ENCODE measurements around the gene C2orf42. TPM values are rescaled to one million over a fixed set of nuclear protein-coding genes. Genes with fewer than 3 reads are reported as not detected.
"Not testable (repeated sequence)": the region's sequence is repeated elsewhere in the genome, so short reads cannot be mapped to it uniquely, and the experiment has no call there.

The C2orf42 gene
- polyA plus RNA-seq, 6 donors from 2014 or later = 14.1 to 35.5 (median 23.4) TPM

DNA sequence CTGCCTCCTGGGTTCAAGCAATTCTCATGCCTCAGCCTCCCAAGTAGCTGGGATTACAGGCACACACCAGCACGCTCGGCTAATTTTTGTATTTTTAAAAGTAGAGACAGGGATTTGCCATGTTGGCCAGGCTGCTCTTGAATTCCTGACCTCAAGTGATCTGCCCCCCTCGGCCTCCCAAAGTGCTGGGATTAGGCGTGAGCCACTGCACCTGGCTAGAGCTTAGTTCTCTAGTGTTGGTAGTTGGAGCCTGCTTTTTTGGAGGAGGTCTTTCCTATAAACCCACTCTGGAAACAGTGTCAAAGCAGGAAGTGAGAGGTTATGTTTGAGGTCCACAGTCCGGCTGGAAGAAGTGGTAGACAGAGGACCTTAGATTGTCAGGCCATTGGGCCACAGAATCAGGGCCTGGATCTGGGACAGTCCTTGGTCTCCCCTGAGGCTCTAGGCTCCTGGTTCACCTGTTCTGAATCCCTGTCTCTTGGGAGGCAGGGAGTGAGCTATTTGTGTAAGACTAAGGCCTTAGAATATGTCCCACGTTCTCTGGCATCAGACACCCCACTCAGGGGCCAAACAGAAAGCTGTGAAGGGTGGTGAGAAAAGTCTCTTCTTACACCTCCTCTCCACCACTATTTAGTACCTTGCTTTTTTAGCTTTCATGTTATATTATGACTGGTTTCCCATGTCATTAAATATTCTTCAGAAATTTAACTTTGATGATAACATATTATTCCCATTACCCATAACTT lies 69.0 kb downstream of the C2orf42 start:
- Mint-ChIP-seq H3K36me3 (no peaks in the 10 kb centered on the region), H3K4me3 (peak overlapping the region; percentile 30 to 90 (median 76))
- DNase-seq = no peak

DNA sequence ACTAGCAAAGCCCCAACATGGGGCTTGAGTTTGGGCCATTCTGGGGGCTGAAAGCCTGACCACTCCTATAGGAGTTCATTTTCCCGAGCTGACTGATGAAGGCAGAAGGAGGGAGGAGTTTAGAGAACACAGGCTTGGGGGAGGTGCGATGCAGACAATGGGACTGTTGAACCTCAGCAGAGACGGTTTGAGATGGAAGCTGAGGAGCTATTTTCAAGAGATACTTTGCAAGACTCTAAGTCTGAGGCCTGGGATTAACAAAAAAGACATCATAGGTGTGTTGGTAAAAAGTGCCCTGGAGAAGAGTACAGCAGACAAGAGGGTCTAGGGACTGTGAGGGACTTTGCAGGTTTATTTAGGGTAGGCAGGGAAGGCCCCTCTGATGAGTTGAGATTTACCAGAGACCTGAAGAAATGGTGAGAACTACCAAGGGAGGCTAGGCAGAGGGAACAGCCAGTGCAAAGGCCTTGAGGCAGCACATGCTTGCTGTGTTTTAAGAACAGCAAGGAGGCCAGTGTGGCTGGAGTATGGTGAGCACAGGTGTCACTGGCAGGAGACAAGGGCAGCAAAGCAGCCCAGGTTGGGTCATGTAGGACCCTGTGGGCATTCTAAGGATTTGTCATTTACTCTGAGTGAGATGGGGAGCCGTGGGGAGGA lies 71.9 kb downstream of the C2orf42 start:
- no peak for DNase-seq
- Mint-ChIP-seq H3K4me1 (peaks cover 39 to 77% (median 53%) of the 10 kb centered on the region in 3 donors), H3K27ac (peak overlapping the region; percentile 10 to 91 (median 54)), H3K27me3 (no peaks in the 10 kb centered on the region), H3K9me3 (peaks cover 0 to 4% (median 0%) of the 10 kb centered on the region in 7 donors), H3K4me3 (peak overlapping the region in 3 of 8 donors; percentile 7 to 78 (median 25)), H3K36me3 (no peaks in the 10 kb centered on the region)
- ATAC-seq (ENCODE audit: low read depth in 2 of 2) = no peak

More for the DNA sequence above, 69.0 kb downstream of the C2orf42 start:
- peaks cover 0 to 4% (median 0%) of the 10 kb centered on the region in 7 donors for H3K9me3 Mint-ChIP-seq
- ATAC-seq (ENCODE audit: low read depth in 2 of 2) = no peak
- H3K4me1 Mint-ChIP-seq = peaks cover 57 to 85% (median 74%) of the 10 kb centered on the region in 3 donors
- no peaks in the 10 kb centered on the region for H3K27me3 Mint-ChIP-seq
- peak overlapping the region; percentile 83 to 100 (median 98) for H3K27ac Mint-ChIP-seq

DNA sequence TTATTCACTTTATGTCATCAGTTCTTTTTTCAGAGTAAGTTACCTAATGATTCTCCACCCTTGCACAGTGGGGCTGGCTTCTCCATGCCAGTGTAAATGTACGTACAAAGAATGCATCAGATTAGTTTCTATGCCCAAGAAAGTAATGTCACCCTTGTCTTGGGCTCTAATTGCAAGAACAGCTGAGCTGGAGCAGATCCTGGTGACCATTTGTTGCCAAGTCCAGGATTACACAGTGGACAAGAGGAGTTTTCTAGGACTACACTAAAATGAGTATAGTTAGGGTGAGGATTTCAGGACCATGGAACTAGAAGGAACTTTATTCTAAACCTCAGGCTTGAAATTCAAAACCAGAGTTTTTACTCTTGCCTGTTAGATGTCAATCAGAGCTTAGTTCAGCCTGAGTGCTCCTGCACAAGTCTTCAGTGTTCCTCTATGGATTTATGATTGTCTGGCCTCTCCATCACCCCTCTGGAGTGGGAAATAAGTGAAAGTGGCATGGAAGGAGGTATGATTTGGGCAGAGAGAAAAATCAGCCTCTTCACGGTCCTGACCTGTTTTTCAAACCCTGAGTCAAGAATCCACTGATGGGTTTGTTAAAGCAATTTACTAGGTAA lies 73.8 kb downstream of the C2orf42 start:
- peaks cover 0 to 4% (median 0%) of the 10 kb centered on the region in 7 donors for H3K9me3 Mint-ChIP-seq
- no peaks in the 10 kb centered on the region for H3K36me3 Mint-ChIP-seq
- H3K4me3 Mint-ChIP-seq = no peak overlapping the region
- ATAC-seq (ENCODE audit: low read depth in 2 of 2) (no peak), DNase-seq (no peak)
- peaks cover 29 to 60% (median 34%) of the 10 kb centered on the region in 3 donors for H3K4me1 Mint-ChIP-seq
- H3K27ac Mint-ChIP-seq = peak overlapping the region in 2 of 6 donors; percentile 38 to 52
- no peaks in the 10 kb centered on the region for H3K27me3 Mint-ChIP-seq

DNA sequence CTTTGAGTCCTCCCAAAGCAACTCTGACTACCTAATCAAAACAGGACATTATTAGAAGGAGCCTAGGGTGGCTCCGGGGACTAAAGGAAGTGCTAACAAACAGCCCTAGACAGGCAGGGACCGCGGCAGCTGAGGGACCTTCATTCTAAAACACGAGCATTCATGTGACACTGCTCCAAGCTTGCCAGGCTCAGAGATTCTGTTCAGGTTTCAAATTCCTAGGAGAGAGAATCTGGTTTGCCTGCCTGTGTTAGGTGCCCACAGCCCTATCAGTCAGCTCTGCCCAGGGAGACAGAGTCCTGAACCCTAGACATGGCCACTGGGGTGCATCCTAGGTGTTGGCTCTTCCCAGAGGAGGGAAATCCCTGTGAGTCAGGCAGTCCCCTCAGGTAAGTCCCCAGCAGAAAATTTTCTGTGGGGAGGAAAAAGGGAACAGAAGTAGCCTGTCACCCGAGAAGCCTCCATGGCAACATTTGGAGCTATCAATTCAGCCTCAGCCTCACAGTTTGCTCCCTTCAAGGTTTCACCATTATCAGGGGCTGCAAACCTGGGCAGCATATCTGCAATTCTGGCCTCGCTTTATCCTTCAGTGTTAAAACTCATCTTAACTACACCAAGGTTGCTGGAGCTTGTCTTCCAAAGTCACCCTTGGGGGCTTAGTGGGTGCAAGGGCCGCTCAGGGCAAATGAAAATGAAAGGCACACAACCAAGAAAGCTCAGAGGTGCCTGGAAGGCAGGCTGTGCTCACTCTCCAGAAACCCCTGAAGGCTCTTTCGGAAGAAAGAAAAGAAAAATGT lies 75.0 kb downstream of the C2orf42 start:
- H3K4me1 Mint-ChIP-seq = peaks cover 21 to 51% (median 27%) of the 10 kb centered on the region in 3 donors
- peak overlapping the region in 3 of 6 donors; percentile 47 to 82 (median 57) for H3K27ac Mint-ChIP-seq
- peaks cover 0 to 4% (median 0%) of the 10 kb centered on the region in 7 donors for H3K9me3 Mint-ChIP-seq
- ATAC-seq (ENCODE audit: low read depth in 2 of 2) (peak; percentile 52 to 86), DNase-seq (no peak)
- H3K36me3 Mint-ChIP-seq = no peaks in the 10 kb centered on the region
- H3K4me3 Mint-ChIP-seq = peak overlapping the region in 5 of 8 donors; percentile 9 to 51 (median 20)
- no peaks in the 10 kb centered on the region for H3K27me3 Mint-ChIP-seq

DNA sequence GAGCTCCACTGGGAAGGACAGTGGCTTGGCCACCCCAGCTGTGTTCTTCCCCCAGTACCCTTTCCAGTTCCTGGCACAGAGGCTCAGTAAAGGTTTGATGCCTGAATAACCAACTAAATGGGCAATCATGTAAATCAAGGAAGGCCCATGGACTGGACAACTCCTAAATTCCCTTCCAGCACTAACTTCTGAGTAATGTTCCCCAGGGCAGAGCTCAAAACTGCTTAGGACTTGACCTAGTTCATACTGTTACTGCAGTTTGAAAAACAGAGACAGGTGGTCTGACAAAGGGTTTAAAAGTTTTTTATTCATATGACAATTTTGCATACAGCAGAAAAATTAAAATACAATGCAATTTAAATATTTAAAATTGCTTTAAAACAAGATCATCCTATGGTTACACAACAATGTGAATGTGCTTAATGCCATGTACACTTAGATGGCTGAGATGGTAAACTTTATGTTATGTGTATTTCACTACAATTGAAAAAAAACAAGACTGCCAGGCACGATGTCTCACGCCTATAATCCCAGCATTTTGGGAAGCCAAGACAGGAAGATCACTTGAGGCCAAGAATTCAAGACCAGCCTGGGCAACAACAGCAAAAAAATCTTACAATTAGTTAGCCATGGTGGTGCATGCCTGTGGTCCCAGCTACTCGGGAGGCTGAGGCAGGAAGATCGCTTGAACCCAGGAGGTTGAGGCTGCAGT lies 77.3 kb downstream of the C2orf42 start:
- Mint-ChIP-seq H3K36me3 (no peaks in the 10 kb centered on the region), H3K4me1 (peaks cover 9 to 44% (median 15%) of the 10 kb centered on the region in 3 donors), H3K4me3 (no peak overlapping the region), H3K27me3 (no peaks in the 10 kb centered on the region), H3K27ac (no peak overlapping the region), H3K9me3 (no peaks in the 10 kb centered on the region)
- DNase-seq (no peak), ATAC-seq (ENCODE audit: low read depth in 2 of 2) (no peak)

DNA sequence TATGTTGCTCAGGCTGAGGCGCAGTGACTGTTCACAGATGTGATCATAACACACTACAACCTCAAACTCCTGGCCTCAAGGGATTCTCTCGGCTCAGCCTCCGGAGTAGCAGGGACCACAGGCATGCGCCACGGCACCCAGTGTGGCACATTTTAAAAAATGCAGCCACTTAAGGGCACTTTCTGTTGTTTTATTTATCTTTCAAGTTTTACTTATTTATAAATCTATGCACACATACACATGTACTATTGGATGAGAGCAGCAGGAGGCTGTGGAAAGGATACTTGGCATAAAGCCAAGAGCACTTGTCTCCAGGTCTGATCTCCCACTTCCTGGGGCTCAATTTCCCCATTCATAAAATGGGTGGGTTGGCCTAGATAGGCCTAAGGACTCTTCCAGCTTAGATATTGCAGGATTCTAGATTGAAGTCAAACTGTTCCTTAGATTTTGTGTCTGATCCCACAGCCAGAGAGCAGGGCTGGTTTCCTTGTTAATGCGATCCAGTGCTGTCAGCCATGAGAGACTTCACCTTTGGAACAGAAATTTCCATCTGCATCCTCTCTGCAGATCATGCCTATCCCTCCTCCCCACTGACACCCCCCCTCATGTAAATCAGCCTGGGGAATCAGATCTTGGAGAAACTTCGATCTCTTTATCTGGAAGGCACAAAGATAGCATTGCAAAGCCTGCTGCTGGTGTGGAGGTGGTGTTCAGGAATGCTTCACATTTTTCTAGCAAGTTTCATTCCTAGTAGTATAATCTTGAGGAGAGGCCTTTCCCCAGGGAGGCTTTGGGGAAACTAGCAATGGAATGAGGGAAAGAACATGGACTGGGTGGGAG lies 78.8 kb downstream of the C2orf42 start:
- Mint-ChIP-seq H3K27ac (peak overlapping the region in 1 of 6 donors; percentile 27), H3K4me1 (peaks cover 15 to 51% (median 30%) of the 10 kb centered on the region in 3 donors), H3K4me3 (no peak overlapping the region)

DNA sequence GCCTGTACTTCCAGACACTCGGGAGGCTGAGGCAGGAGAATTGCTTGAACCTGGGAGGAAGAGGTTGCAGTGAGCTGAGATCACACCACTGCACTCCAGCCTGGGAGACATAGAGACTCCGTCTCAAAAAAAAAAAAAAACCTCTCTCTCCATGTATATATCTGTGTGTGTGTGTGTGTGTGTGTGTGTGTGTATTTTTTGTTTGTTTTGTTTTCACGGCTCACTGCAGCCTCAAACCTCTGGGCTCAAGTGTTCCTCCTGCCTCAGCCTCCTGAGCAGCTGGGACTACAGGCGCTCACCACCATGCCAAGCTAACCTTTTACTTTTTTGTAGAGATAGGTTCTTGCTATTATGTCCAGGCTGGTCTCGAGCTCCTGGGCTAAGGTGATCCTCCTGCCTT lies 80.4 kb downstream of the C2orf42 start:
- H3K27me3 Mint-ChIP-seq; ATAC-seq (ENCODE audit: low read depth in 2 of 2); H3K9me3 Mint-ChIP-seq; H3K4me3 Mint-ChIP-seq; DNase-seq; H3K36me3 Mint-ChIP-seq: not testable (repeated sequence)
- Mint-ChIP-seq H3K4me1 (peaks cover 15 to 40% (median 26%) of the 10 kb centered on the region in 3 donors), H3K27ac (peak overlapping the region in 1 of 6 donors; percentile 28)

More for the DNA sequence above, 78.8 kb downstream of the C2orf42 start:
- ATAC-seq (ENCODE audit: low read depth in 2 of 2) = no peak
- H3K36me3 Mint-ChIP-seq = no peaks in the 10 kb centered on the region
- no peak for DNase-seq
- no peaks in the 10 kb centered on the region for H3K27me3 Mint-ChIP-seq
- H3K9me3 Mint-ChIP-seq = no peaks in the 10 kb centered on the region

DNA sequence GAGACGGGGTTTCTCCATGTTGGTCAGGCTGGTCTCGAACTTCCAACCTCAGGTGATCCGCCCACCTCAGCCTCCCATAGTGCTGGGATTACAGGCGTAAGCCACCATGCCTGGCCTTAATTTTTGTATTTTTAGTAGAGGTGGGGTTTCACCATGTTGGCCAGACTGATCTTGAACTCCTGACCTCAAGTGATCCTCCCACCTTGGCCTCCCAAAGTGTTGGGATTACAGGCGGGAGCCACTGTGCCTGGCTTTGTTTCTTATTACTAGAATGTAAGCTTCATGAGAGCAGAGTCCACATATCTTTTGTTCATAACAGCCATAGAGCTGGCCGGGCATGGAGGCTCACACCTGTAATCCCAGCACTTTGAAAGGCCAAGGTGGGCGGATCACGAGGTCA lies 84.7 kb downstream of the C2orf42 start:
- H3K36me3 Mint-ChIP-seq; H3K4me3 Mint-ChIP-seq; DNase-seq; ATAC-seq (ENCODE audit: low read depth in 2 of 2); H3K27me3 Mint-ChIP-seq; H3K9me3 Mint-ChIP-seq: not testable (repeated sequence)
- H3K27ac Mint-ChIP-seq = peak overlapping the region in 2 of 6 donors; percentile 11 to 19
- H3K4me1 Mint-ChIP-seq = peaks cover 25 to 61% (median 47%) of the 10 kb centered on the region in 3 donors

DNA sequence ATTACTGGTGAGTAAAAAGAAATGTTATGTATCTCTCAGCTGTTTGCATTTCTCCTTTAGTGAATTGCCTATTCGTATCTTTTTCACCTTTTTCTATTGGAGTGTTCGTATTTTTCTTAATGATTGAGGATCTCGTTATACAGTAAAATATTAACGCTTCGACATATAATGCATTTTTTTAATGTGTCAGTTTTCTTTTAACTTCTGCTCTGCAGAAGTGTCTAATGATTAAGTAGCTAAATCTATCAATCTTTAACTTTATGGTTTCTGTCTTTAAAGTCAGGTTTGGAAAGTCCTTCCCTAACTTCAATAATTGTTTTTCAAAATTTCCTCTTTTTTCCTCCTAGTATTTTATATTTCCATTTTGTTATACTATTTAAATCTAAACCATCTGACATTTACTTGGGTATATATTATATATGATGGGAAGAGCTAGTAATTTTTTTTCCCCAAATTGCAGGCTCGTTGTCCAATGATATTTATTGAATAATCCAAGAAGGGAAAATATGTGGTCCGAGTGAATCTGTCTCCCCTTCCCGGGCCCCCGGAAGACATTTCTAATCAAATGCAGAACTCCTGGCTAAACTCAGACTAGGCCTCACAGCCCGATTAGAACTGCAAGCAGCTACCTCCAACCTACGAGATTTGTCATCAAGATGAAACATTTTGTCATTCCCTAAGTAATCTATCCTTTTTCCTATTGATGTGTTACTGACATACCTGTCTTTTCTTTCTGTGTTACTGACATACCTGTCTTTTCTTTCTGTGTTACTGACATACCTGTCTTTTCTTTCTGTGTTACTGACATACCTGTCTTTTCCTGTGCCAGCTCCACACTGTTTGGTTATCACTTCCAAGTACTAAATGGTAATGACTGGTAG lies 86.3 kb downstream of the C2orf42 start:
- H3K4me1 Mint-ChIP-seq = peaks cover 25 to 55% (median 45%) of the 10 kb centered on the region in 3 donors

DNA sequence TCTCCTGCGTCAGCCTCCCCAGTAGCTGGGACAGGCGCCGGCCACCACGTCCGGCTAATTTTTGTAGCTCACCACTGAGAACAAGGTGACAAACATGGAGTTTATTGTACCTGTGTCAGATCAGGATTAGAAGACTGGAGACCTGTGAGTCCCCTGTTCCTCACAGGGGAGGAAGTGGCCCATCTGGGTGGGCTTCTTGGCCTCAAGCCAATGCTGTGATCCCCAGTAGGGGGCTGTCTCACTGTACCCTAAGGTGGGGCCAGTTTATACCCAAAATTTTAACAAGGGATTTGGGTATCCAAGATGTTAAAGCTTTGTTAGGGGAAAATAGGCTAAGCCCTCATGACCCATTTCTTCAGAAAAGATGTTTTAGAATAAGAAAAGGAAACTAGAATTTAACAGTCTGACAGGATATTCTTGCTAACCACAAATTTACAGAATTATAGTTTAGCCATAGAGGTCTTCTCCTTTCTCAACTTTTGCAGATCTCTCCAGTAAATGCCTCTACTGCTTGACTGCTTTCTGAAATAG lies 87.2 kb downstream of the C2orf42 start:
- Mint-ChIP-seq H3K4me1 (peaks cover 25 to 50% (median 44%) of the 10 kb centered on the region in 3 donors), H3K9me3 (no peaks in the 10 kb centered on the region), H3K27ac (peak overlapping the region; percentile 84 to 97 (median 91)), H3K36me3 (no peaks in the 10 kb centered on the region), H3K27me3 (no peaks in the 10 kb centered on the region), H3K4me3 (peak overlapping the region in 7 of 8 donors; percentile 44 to 92 (median 76))
- peak; percentile 73 to 74 for ATAC-seq (ENCODE audit: low read depth in 2 of 2)
- peak; percentile 45 for DNase-seq

More for the DNA sequence above, 86.3 kb downstream of the C2orf42 start:
- H3K36me3 Mint-ChIP-seq = no peaks in the 10 kb centered on the region
- ATAC-seq (ENCODE audit: low read depth in 2 of 2) (peak; percentile 24 to 41), DNase-seq (peak; percentile 34)
- H3K27ac Mint-ChIP-seq = peak overlapping the region; percentile 87 to 97 (median 94)
- H3K4me3 Mint-ChIP-seq = peak overlapping the region; percentile 71 to 92 (median 80)
- H3K27me3 Mint-ChIP-seq = no peaks in the 10 kb centered on the region
- H3K9me3 Mint-ChIP-seq = no peaks in the 10 kb centered on the region
